SK-N-SH (cell line): ENCODE data around the gene WDR77. TPM values are rescaled to one million over a fixed set of nuclear protein-coding genes. Genes with fewer than 3 reads are reported as not detected.

Source experiments
- CTCF ChIA-PET: fragments of 300-600, 350-600 bp; formaldehyde crosslinking; extraction: SDS; loops from one replicate; lab custom pipeline; 2021; lab: Yijun Ruan, JAX
- POLR2A ChIA-PET: fragments of 350-600 bp; sonication (Branson Sonifier 250); formaldehyde crosslinking; extraction: SDS; loops from one replicate; lab custom pipeline; 2020; ENCODE audit warnings: antibody characterized with exemption, inconsistent platforms; lab: Yijun Ruan, JAX
- DNase-seq: peaks from one replicate; pipeline ENCODE4 v3.0.0; 2012
- H2AFZ ChIP-seq: fragments of 200-600 bp; sonication (generic); 2 replicates; pipeline ENCODE4 v1.8.1; 2016; ENCODE audit warnings: antibody characterized with exemption, mild to moderate bottlenecking, low read depth
- H3F3A ChIP-seq: fragments of 200-600 bp; sonication (generic); replicated peaks from 2 replicates; pipeline ENCODE3; 2016; ENCODE audit warnings: antibody characterized with exemption, mild to moderate bottlenecking; ENCODE audit not compliant: insufficient read depth
- H3K27ac ChIP-seq, 2 experiments: fragments of 200-500 bp in 1 of 2; fragments of 200-600 bp in 1 of 2; sonication (Bioruptor generic) in 1 of 2; sonication (generic), shearing (Covaris generic) in 1 of 2; 2 replicates each; pipeline versions ENCODE4 v1.5.1 to v1.6.1; 2014 to 2016; ENCODE audit warnings: low read depth in 2 of 2, inconsistent platforms in 1 of 2, low read length in 1 of 2, mild to moderate bottlenecking in 1 of 2, mixed read lengths in 1 of 2
- H3K27me3 ChIP-seq: fragments of 200-600 bp; sonication (generic), shearing (Covaris generic); 2 replicates; pipeline ENCODE4 v1.6.1; 2016; ENCODE audit warnings: mixed run types; ENCODE audit not compliant: insufficient read depth
- H3K36me3 ChIP-seq, 2 experiments: fragments of 200-500 bp in 1 of 2; fragments of 200-600 bp in 1 of 2; sonication (Bioruptor generic) in 1 of 2; sonication (generic) in 1 of 2; replicated peaks in 1 of 2; 2 replicates each; pipeline versions ENCODE3 to v1.5.1; 2014 to 2016; ENCODE audit warnings: low read length in 1 of 2, mild to moderate bottlenecking in 1 of 2; ENCODE audit not compliant: insufficient read depth in 2 of 2, control insufficient read depth in 1 of 2
- H3K4me1 ChIP-seq, 2 experiments: fragments of 200-500 bp in 1 of 2; fragments of 200-600 bp in 1 of 2; sonication (Bioruptor generic) in 1 of 2; sonication (generic), shearing (Covaris generic) in 1 of 2; 2 replicates each; pipeline versions ENCODE4 v1.5.1 to v1.6.1; 2014 to 2016; ENCODE audit warnings: low read depth in 1 of 2, low read length in 1 of 2, mixed run types in 1 of 2; ENCODE audit not compliant: insufficient read depth in 2 of 2, control insufficient read depth in 1 of 2
- H3K4me2 ChIP-seq: fragments of 200-600 bp; sonication (generic), shearing (Covaris generic); 2 replicates; pipeline ENCODE4 v1.6.1; 2017; ENCODE audit warnings: mixed run types
- H3K4me3 ChIP-seq, 2 experiments: fragments of 200-500 bp in 1 of 2; fragments of 200-600 bp in 1 of 2; sonication (Bioruptor generic) in 1 of 2; sonication (generic), shearing (Covaris generic) in 1 of 2; 2 replicates each; pipeline versions ENCODE4 v1.5.1 to v1.8.1; 2014 to 2016; ENCODE audit warnings: low read depth in 2 of 2, inconsistent platforms in 1 of 2, low read length in 1 of 2, mild to moderate bottlenecking in 1 of 2, mixed read lengths in 1 of 2, moderate library complexity in 1 of 2
- H3K79me2 ChIP-seq: fragments of 200-600 bp; sonication (generic); 2 replicates; pipeline ENCODE4 v1.8.1; 2017; ENCODE audit warnings: mild to moderate bottlenecking; ENCODE audit not compliant: insufficient read depth
- H3K9ac ChIP-seq: fragments of 200-600 bp; sonication (generic); 2 replicates; pipeline ENCODE4 v1.6.1; 2017; ENCODE audit warnings: mixed run types
- H3K9me2 ChIP-seq: fragments of 200-600 bp; sonication (generic); 2 replicates; pipeline ENCODE4 v1.6.1; 2017; ENCODE audit warnings: mixed run types
- H3K9me3 ChIP-seq: fragments of 200-600 bp; sonication (generic); 2 replicates; pipeline ENCODE4 v1.6.1; 2017; ENCODE audit warnings: mixed run types, mild to moderate bottlenecking, moderate library complexity
- H4K20me1 ChIP-seq: fragments of 200-600 bp; sonication (generic); 2 replicates; pipeline ENCODE4 v1.6.1; 2017; ENCODE audit warnings: mild to moderate bottlenecking, mixed run types; ENCODE audit not compliant: insufficient read depth
- EP300 ChIP-seq, 2 experiments: IDR thresholded peaks; 2 replicates each; pipeline versions ENCODE4 v1.4.0 to v1.6.1; 2012; ENCODE audit warnings: borderline replicate concordance in 1 of 2, low read depth in 1 of 2, low read length in 1 of 2
- FOSL2 ChIP-seq: IDR thresholded peaks from 2 replicates; pipeline ENCODE4 v1.4.0; 2012; ENCODE audit warnings: low read depth, mild to moderate bottlenecking, moderate library complexity, borderline replicate concordance
- FOXM1 ChIP-seq: IDR thresholded peaks from 2 replicates; pipeline ENCODE4 v1.4.0; 2012; ENCODE audit warnings: low read depth, mild to moderate bottlenecking
- GABPA ChIP-seq: IDR thresholded peaks from 2 replicates; pipeline ENCODE4 v1.4.0; 2012; ENCODE audit warnings: low read depth, mild to moderate bottlenecking
- IRF3 ChIP-seq: fragments of 150-350 bp; IDR thresholded peaks from 2 replicates; pipeline ENCODE4 v1.6.1; 2016; ENCODE audit warnings: mild to moderate bottlenecking, low read depth, low read length
- MAX ChIP-seq: IDR thresholded peaks from 2 replicates; pipeline ENCODE4 v1.4.0; 2012; ENCODE audit warnings: low read depth
- MEF2A ChIP-seq: IDR thresholded peaks from 2 replicates; pipeline ENCODE4 v1.4.0; 2012; ENCODE audit warnings: low read depth, borderline replicate concordance
- NFIC ChIP-seq: IDR thresholded peaks from 2 replicates; pipeline ENCODE4 v1.4.0; 2012; ENCODE audit warnings: borderline replicate concordance
- NRF1 ChIP-seq: IDR thresholded peaks from 2 replicates; pipeline ENCODE4 v1.6.1; 2012; ENCODE audit warnings: low read depth, mild to moderate bottlenecking, low read length
- PBX3 ChIP-seq: IDR thresholded peaks from 2 replicates; pipeline ENCODE4; 2012
- REST ChIP-seq: IDR thresholded peaks from 2 replicates; pipeline ENCODE4 v1.6.1; 2012; ENCODE audit warnings: mild to moderate bottlenecking, low read depth, low read length, moderate library complexity
- RXRA ChIP-seq: IDR thresholded peaks from 2 replicates; pipeline ENCODE4 v1.4.0; 2012; ENCODE audit warnings: low read depth, mild to moderate bottlenecking, borderline replicate concordance
- SIN3A ChIP-seq: IDR thresholded peaks from 2 replicates; pipeline ENCODE4 v1.6.1; 2012; ENCODE audit warnings: low read depth, mild to moderate bottlenecking, low read length, moderate library complexity, borderline replicate concordance
- SMC3 ChIP-seq: IDR thresholded peaks from 2 replicates; pipeline ENCODE4 v1.6.1; 2012; ENCODE audit warnings: low read depth, low read length, improper control_type of control experiment
- TAF1 ChIP-seq: IDR thresholded peaks from 2 replicates; pipeline ENCODE4 v1.6.1; 2012; ENCODE audit warnings: low read depth, mild to moderate bottlenecking, low read length, moderate library complexity, borderline replicate concordance
- TCF12 ChIP-seq: IDR thresholded peaks from 2 replicates; pipeline ENCODE4 v1.4.0; 2012
- USF1 ChIP-seq: IDR thresholded peaks from 2 replicates; pipeline ENCODE4 v1.4.0; 2012; ENCODE audit warnings: low read depth, borderline replicate concordance
- USF2 ChIP-seq: fragments of 150-350 bp; IDR thresholded peaks from 2 replicates; pipeline ENCODE4 v1.6.1; 2017; ENCODE audit warnings: antibody characterized with exemption, low read length, low read depth, borderline replicate concordance
- YY1 ChIP-seq: IDR thresholded peaks from 2 replicates; pipeline ENCODE4 v1.4.0; 2012; ENCODE audit warnings: low read depth, mild to moderate bottlenecking
- ZBTB33 ChIP-seq: IDR thresholded peaks from 2 replicates; pipeline ENCODE4 v1.4.0; 2012; ENCODE audit warnings: low read depth, borderline replicate concordance
- WGBS: methylation state at CpG from one replicate; pipeline ENCODE4 v1.1.6; 2017; ENCODE audit warnings: low lambda C conversion rate; 5-methylcytosine and 5-hydroxymethylcytosine counted together
- polyA plus RNA-seq, 3 experiments: library from polyadenylated mRNA; depleted of rRNA; stranded (reverse); fragments of >200 nt; gene quantifications; 2 replicates each; pipeline ENCODE4 v1.2.3, GENCODE V29; 2012

WDR77 gene
- polyA plus RNA-seq, 1 of the 3 experiments (the other 2 are of a cell fraction): 97.1 TPM

GRCh38 chr1:111470596-111470995 is 21.5 kb upstream of the WDR77 start:
- no peak overlapping the region for H3K4me3 ChIP-seq
- H3K9me2 ChIP-seq: no peaks in the 10 kb centered on the region
- CTCF ChIA-PET: no interaction called here
- no peak overlapping the region for H3K4me2 ChIP-seq
- H3K27ac ChIP-seq: no peak overlapping the region
- H3K27me3 ChIP-seq: no peaks in the 10 kb centered on the region
- WGBS: 93% methylated on average over 5 of the region's 5 CpGs
- peaks cover 13% of the 10 kb centered on the region in 2 experiments for H3K36me3 ChIP-seq
- H2AFZ ChIP-seq: no peak overlapping the region
- H3K4me1 ChIP-seq: no peaks in the 10 kb centered on the region
- no peaks in the 10 kb centered on the region for H3K79me2 ChIP-seq
- no peaks in the 10 kb centered on the region for H3K9me3 ChIP-seq
- no peak for DNase-seq
- no peak overlapping the region for H3K9ac ChIP-seq
- POLR2A ChIA-PET: no interaction called here
- H4K20me1 ChIP-seq: no peaks in the 10 kb centered on the region
- no peaks in the 10 kb centered on the region for H3F3A ChIP-seq
- TF ChIP-seq TCF12 (no peak), REST (no peak), FOXM1 (no peak), YY1 (no peak), GABPA (no peak), RXRA (no peak), USF1 (no peak), NRF1 (no peak), FOSL2 (no peak), MEF2A (no peak), EP300 (IDR thresholded peaks at IDR 0.05; ENCODE audit: borderline replicate concordance in 1 of 2, low read depth in 1 of 2, low read length in 1 of 2) (no peak), NFIC (no peak), MAX (no peak), PBX3 (no peak)

- H3K36me3 ChIP-seq: peaks cover 13% of the 10 kb centered on the region in 2 experiments
- TF ChIP-seq SMC3: no peak
- TF ChIP-seq TCF12: no peak
- no peak for TF ChIP-seq IRF3
- no peak for TF ChIP-seq ZBTB33
- no peak for TF ChIP-seq SIN3A
- no peak for TF ChIP-seq TAF1
- no peak for TF ChIP-seq USF2
- no peak for TF ChIP-seq MEF2A
Observed at GRCh38 chr1:111469539-111469938, 20.5 kb upstream of the WDR77 start.

More at GRCh38 chr1:111469539-111469938, 20.5 kb upstream of the WDR77 start:
- H4K20me1 ChIP-seq: no peaks in the 10 kb centered on the region
- H3K79me2 ChIP-seq: no peaks in the 10 kb centered on the region
- H3K4me2 ChIP-seq: no peak overlapping the region
- no peaks in the 10 kb centered on the region for H3K9me2 ChIP-seq
- no peak for DNase-seq
- CTCF ChIA-PET: interaction anchor here (0.5 kb wide), 1 partner anchor 286 kb away, joined by 4 read pairs; the partner anchor contains the start of gene DDX20
- POLR2A ChIA-PET: no interaction called here
- no peak overlapping the region for H3K9ac ChIP-seq
- H3F3A ChIP-seq: no peaks in the 10 kb centered on the region
- no peak overlapping the region for H2AFZ ChIP-seq
- H3K9me3 ChIP-seq: no peaks in the 10 kb centered on the region
- no peaks in the 10 kb centered on the region for H3K27me3 ChIP-seq
- no peaks in the 10 kb centered on the region for H3K4me1 ChIP-seq
- no peak overlapping the region for H3K27ac ChIP-seq
- H3K4me3 ChIP-seq: no peak overlapping the region
